DMS114 treated with DMSO at 0.1 percent for 48 hours (cell line): ENCODE measurements around the gene SLC13A3.

ENCODE experiments used
- DNase-seq: peaks from one replicate; lab custom pipeline; 2025; ENCODE audit not compliant: unreplicated experiment; lab: John Stamatoyannopoulos, UW

Gene SLC13A3

DNA sequence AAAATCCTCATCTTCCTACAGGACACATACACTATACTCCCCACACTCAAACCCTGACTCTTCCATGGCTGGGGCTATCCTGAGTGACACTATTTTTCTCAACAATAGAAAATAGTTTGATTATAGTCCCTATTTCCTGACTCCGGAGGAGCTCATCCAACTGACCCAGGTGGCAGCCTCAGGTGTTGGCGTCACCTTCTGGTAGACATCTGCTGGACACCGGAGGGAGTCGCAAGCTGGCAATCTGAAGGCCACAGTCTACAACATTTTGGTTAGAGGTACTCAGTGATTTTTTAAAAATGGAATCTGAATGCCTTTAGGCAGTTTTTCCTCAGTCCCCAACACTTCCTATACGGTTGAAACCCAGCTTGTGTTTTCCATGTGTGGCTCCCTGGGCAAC is 68.6 kb downstream of the SLC13A3 start:
- no peak for DNase-seq

DNA sequence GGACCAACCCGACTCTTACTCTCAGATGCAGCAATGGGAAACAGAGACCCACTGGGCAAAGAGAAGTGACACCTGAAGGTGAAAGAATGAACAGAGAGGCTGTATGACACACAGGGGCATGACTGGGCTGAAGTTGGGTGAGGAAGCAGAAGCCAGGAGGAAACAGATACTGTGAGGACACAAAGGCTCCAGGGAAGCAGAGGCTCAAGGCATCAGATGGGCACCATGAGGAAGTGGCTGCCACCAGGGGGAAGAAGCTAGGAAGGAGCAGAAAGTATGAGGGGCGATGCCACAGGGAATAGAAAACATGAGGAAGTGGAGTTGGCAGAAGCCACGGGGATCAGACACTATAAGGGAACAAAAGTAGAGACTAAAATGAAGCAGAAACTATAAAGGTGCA is 69.9 kb downstream of the SLC13A3 start:
- DNase-seq = no peak

DNA sequence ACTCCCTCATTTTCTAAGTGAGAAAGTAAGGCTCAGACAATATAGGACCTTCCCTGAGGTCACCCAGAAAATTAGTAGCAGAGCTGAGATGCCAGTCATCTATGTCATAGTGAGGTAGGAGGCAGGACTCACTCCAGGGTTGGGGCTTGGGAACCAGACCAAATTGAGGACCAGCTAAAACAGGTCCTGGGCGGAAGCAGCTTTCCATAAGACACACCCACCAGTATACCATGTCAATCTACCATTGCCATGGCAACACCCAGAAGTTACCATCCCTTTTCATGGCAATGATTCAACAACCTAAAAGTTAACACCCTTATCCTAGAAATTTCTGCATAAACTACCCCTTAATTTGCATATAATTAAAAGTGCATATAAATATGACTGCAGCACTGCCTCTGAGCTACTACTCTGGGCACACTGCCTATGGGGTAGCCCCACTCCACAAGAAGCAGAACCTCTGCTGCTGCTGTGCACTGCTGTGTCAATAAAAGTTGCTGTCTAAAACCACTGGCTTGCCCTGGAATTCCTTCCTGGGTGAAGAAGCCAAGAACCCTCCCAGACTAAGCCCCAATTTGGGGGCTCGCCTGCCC is 70.5 kb downstream of the SLC13A3 start:
- no peak for DNase-seq

DNA sequence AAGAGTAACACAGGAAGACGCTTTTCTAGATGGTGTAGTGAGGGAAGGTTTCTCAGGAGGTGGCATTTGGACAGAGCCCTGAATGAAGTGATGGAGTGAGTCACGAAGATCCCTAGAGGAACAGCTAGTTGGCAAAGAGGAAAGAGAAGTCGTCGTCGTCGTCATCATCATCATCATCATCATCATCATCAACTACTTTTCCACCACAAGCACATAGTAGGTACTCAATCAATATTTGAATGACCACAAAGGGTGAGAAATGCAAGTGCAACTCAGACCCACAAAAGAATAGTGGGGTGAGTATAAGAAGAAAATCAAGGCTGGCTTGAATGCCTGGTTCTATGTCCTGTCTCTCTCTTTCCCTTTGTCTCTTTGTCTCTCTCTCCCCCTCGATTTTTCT is 72.5 kb downstream of the SLC13A3 start:
- no peak for DNase-seq

DNA sequence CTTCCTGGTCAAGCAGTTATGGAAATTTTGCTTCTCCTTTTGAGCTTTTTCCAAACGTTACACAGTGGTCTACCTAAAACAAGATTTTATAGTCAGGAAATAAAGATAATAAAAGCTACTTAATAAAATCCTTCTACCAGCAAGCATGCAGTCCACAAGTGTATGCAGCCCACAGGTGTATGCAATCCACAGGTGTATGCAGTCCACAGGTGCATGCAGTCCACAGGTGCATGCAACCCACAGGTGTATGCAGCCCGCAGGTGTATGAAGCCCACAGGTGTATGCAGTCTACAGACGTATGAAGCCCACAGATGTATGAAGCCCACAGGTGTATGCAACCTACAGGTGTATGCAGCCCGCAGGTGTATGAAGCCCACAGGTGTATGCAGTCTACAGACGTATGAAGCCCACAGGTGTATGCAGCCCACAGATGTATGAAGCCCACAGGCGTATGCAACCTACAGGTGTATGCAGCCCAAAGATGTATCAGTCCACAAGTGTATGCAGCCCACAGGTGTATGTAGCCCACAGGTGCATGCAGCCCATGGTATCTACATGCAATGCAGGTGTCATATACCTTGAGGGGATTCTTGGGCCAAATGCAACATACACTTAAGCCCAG is 74.4 kb downstream of the SLC13A3 start:
- no peak for DNase-seq

DNA sequence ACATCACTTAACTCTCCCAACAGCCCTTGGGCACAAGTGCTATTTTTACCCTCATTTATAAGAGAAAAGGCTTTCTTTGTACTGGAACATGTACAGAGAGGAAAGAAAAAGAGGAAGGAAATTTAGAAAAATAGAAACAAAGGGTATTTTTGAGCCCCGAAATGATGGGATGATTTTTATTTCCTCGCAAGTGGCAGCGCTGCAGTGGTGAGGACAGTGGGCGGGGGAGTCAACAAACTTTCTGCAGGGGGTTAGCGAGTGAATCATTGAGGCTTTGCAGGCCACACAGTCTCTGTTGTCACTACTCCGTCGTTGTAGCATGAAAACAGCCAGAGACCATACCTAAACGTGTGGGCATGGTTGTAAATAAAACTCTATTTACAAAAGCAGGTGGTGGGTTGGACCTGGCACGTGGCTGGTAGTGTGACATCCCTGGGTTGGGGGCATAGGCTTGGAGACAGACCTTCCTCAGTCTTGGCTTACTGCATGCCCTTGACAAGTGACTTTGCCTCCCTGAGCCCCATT is 75.3 kb downstream of the SLC13A3 start:
- no peak for DNase-seq

DNA sequence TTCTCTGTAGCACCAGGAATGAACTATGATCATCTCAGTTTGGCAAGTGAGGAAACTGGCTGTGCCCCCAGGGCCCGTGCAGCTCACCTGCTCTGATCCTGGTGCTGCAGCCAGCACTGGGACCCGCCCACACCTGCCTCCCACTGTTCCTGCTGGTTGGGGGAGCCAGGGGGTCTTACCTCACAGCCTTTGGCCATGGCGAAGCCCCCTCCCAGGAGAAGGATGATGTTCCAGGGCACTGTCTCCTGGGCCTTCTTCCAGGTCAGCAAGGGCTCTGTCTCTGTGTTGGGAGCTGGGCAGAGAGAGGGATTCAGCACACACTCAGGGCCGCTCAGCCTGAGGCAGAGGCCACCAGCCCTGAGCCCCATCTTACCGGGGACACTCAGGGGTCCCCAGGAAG is 75.9 kb downstream of the SLC13A3 start:
- no peak for DNase-seq

DNA sequence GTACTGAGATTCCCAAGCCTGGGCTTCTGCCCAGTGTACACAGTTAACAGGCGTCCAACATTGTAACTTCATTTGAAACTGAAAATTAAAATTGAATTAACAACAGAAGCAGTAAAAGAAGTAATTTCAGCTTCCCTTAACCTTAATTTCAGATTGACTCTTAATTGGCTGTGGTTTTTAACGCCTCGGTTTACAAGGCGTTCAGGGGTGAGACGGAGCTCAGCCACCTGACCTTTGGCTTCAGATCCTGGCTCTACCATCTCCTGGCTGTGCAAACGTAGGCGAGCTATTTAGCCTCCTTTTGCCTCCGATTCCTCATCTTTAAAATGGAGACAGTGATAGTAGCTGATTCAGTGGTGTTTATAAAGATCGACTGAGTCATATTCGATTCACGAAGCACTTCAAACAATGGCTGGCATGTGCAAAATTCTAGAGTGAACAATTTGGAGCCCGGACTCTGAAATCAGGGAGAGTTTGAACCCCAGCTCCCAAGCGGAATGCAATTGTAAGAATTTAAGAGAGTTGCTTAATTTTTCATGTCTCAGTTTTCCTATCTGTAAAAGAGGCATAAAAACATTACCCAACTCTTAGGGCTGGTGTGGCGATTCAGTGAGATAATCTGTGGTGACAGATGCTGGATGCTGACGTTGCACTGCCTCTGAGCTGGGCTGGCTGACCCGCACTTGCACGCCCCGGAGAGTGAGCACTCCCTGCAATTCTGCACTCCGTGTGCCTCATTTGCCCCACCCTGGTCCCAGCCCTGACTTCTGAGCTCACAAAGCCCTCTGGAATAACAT is 77.3 kb downstream of the SLC13A3 start:
- no peak for DNase-seq

DNA sequence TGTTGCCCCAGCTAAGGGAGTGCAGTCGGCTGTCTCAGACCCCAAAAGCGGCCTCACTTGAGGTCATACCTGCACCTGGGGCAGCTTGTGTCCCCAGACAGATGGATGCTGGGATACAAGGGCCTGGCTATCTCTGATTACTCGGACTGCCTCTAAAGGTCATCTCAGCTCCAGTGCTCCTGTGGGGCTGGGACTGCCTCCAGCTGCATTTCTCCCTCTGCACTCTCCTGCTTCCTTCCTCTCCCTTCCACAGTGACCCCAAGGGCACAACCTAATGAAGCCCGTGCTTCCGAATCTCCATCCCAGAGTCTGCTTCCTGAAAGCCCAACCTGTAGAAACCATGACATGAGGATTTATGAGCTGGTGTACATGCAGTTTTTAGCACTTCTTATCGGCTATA is 78.0 kb downstream of the SLC13A3 start:
- DNase-seq = no peak

DNA sequence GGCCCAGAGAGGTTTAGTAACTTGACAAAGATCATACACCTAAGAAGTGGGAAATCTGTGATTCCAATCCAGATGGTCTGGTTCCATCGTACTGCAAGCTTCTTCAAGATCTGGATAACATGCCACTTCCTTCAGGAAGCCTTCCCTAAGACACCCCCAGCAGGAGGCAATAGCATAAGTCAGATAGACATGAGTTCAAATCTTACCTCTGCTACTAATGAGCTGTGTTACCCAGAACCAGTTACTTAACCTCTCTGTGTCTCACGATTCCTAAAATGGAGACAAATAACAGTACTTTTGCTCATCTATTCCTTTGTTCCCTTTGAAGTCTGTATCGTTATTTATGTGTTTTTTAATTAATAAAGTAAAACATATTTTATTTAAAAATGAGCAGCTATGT is 78.5 kb downstream of the SLC13A3 start:
- no peak for DNase-seq

DNA sequence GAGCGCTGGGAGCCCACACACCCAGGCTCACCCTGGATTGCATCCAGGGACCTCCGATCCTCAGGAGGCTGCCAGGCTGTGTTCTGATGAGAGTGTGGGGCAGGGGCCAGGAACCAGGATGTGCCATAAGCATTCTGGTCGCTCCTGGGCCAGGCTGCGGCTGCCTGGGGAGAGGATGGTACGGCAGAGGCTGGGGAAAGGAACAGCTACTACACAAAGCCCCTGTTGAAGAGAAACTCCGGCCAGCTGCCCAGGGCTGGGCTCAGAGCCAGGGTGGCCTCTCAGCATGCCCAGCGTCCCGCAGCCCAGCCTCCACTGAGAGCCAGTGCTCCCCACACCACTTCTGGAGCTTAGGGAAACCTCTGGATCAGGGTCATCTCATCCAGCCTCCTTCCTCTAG is 79.1 kb downstream of the SLC13A3 start:
- no peak for DNase-seq

DNA sequence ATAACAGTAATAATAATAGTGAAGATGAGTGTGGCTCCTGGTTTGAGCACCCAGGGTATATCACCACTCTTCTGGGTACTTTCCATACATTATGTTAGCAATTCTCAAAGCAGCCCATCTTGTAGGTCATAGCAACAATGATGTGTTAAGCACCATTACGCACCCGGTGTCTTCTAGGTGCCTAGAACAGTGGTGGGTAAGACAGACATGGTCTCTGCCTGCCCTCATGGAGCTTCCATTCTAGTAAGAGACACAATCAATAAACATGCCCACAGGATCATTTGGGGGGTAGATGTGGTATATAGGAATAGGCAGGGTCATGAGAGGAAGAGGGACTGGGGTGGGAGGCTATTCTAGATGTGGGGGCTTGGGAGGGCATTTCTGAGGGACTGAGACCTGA is 79.8 kb downstream of the SLC13A3 start:
- DNase-seq = no peak

DNA sequence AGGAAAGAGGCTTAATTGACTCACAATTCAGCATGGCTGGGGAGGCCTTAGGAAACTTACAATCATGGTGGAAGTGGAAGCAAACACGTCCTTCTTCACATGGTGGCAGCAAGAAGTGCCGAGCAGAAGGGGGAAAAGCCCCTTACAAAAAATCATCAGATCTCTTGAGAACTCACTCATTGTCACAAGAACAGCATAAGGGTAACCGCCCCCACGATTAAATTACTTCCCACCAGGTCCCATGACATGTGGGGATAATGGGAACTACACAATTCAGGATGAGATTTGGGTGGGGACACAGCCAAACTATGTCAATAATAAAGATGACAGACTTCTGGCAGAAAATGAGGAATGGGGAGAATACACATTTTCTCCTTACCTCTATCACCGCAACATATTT is 80.3 kb downstream of the SLC13A3 start:
- no peak for DNase-seq

DNA sequence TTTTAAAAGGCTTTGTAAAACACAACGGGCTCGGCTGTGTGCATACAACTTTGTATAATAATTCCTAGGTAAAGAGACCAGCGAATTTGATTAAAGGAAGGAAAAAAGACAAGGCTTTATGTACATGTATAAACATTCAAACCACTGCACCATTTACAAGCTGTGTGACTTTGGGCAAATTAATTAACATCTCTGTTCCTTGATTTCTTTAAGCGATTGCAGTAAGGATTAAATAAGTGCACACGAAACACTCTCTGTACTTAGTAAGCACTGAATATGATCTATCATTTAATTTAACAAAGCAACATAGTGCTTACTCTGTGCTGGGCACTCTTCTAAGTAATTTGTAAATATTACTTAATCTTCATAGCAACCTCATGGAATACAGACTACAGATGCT is 81.3 kb downstream of the SLC13A3 start:
- no peak for DNase-seq

DNA sequence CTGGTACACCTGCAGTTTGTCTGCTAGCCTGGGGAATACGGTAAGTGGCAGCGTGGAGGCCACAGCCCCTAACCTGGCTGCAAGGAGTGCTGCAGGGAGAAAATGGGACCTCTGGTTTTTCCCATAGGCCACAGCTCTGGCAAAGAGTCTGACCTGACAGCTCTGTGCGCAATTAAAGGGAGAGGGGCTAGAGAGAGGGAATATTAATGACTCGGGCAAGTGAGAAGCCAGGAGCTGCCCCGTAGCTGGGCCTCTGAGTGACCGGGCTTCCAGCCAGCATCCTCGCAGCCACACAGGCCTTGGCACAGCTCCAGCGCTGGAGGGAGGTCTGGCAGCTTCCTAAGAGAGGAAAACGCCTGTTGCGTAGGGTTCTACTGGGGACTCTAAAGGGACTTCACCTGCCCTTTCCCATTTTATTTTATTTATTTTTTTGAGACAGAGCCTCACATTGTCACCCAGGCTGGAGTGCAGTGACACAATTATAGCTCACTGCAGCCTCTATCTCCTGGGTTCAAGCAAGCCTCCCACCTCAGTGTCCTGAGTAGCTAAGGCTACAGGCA is 82.6 kb downstream of the SLC13A3 start:
- DNase-seq = no peak

DNA sequence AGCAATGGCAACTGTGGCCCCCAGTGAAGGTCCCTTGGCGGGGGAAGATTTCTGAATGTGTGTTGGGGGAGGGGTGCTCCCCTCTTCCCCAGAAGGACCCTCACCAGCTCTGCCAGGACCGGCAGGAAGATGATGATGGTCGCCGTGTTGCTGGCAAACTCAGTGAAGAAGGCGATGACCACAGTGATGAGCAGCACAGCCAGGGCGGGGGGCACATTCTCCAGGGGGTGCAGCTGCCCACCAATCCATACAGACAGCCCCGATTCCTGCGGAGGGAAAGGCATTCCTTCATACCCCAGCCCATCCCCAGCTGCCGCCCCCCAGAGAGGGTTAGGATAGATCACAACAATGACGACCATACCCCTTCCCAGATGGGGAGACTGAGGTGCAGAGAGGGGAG is 85.1 kb downstream of the SLC13A3 start:
- DNase-seq = no peak

DNA sequence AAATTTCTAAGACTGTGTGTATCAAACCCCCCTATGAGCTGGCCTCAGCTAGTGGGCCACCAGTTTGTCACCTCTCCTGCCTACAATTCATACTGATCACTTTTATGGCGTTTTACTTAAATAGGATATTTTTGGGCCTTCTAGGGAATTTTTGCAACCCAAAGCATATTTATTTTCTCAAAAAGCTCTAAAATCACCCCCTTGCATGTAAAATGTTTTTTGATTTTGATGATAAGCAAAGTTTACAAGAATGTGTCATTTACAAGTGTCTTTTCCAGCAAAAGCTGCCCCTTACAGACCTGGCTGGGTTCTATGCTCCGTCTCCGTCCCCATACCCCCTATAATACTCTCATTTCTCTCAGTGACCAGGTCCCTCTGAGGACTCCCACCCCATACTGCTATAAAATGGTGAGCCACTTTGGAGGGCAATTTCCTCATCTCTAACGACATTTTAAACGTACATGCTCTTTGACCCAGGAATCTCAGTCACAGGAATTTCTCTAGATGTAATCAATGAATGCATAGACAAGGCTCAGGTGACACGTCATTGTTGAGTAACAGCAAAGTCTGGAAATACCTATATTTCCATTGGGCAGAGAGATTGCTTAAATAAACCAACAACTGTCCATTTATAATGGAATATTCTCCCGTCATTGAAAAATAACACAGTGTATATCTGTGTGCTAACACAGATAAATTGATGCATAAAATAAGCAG is 86.9 kb downstream of the SLC13A3 start:
- no peak for DNase-seq

DNA sequence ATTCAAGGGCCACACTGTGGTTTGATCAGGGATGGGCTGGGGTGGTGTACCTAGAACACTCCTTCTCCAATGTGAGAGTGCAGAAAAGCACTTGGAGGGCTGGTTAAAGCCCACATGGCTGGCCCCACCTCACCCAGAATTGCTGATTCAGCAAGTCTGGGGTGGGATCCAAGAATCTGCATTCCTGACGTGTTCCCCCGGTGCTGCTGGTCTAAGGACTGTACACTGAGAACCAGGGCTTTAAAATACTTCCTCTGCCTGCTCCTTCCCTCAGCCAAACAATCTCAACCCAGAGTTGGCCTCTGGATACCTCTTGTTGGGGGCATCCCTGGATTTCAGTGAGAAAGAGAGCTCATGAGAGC is 87.4 kb downstream of the SLC13A3 start:
- DNase-seq = no peak

DNA sequence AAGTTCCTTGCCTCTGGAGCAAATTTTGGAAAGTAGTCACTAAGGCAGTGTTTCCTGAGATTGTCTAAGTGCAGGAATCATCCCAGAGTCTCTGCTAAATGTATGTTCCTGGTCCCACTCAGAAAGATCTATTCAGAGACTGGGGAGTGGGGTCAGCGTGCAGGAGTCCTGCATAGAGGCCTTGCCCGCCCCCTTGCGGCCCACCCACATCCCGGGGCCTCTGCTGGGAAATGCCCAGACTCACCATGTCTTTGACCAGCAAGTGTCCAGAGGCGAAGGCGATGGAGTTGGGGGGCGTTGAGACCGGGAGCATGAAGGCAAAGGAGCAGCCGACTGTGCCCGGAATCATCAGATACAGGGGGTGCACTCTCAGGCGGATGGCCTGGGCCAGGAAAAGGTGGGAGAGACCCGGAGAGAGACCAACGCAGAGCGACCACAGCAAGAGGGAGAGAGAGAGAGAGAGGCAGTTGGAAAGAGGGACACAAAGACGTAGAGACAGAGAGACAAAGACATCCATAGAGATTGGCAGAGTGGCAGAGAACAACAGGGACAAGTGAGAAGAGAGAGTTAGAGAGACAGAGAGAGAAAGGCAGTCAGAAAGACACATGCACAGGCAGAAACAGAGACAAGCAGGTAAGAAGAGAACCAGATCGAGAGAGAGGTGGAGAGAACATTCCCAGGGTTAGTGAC is 87.9 kb downstream of the SLC13A3 start:
- DNase-seq = no peak

DNA sequence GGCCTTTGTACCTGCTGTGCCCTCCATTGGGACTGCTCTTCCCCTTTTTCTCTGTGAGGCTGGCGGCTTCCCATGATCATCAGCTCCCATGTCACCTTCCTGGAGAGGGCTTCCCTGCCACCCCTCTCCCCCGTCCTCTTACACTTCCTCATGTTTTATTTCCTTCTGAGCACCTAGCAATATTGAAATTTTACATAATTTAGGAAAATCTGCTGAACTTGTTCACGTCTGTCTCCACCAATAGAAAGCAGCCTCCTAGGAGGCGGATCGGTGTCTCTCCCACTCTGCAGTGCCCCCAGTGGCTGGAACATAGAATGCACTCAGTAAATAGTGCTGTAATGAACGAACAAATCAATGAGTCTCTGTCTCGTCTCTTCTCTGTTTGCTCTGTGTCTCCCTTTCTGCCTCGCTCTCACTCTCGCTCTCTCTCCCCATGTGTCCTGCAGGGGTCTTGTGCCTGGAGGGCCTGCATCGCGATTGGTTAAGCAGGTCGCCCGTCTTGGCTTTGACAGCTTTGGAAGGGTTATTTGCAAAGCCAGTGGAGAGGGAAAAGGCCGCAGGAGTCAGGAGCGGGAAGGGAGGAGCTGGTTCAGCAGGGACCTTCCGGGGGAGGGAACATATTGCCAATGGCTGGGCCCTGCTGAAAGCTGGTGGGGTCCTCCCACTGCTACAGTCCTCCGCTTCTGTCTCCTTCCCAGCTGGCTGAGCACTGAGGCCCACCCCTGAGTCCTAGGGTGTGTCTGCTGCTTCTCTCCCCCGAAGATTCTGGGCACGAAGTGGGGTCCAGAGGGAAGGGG is 88.7 kb downstream of the SLC13A3 start:
- no peak for DNase-seq
